Keratinocyte (primary cell): Measurements from ENCODE around the gene ANKFN1. TPM values are rescaled to one million over a fixed set of nuclear protein-coding genes. Genes with fewer than 3 reads are reported as not detected.

Experiments used
- DNase-seq: peaks from one replicate; pipeline ENCODE4 v3.0.0-alpha.2; 2011; ENCODE audit warnings: low read depth, missing footprints, low spot score
- FAIRE-seq: peaks from 2 replicates; lab custom pipeline; 2011; peaks lifted over from hg19 to GRCh38; lab: Jason Lieb, UNC
- H2AFZ ChIP-seq: 2 replicates; pipeline ENCODE4 v1.6.0; 2012; ENCODE audit warnings: low read length, control low read depth, inconsistent platforms; ENCODE audit not compliant: control insufficient read depth
- H3K27ac ChIP-seq: 2 replicates; pipeline ENCODE4 v1.5.1; 2011; ENCODE audit warnings: low read length; ENCODE audit not compliant: control insufficient read depth, insufficient read depth
- H3K27me3 ChIP-seq: 3 replicates; pipeline ENCODE4 v1.6.0; 2011; ENCODE audit warnings: low read length; ENCODE audit not compliant: control insufficient read depth, insufficient read depth; ENCODE audit errors: extremely low read depth
- H3K36me3 ChIP-seq, 2 experiments: 2 replicates in 1 of 2; 3 replicates in 1 of 2; pipeline ENCODE4 v1.5.1; 2011; ENCODE audit warnings: low read length in 2 of 2, mild to moderate bottlenecking in 1 of 2; ENCODE audit not compliant: control insufficient read depth in 2 of 2, insufficient read depth in 2 of 2; ENCODE audit errors: extremely low read depth in 1 of 2
- H3K4me1 ChIP-seq: 3 replicates; pipeline ENCODE4 v1.5.1; 2011; ENCODE audit warnings: low read length; ENCODE audit not compliant: control insufficient read depth, insufficient read depth; ENCODE audit errors: extremely low read depth
- H3K4me2 ChIP-seq: 3 replicates; pipeline ENCODE4 v1.6.0; 2011; ENCODE audit warnings: low read depth, low read length; ENCODE audit not compliant: control insufficient read depth, insufficient read depth; ENCODE audit errors: extremely low read depth
- H3K4me3 ChIP-seq, 3 experiments: fragments of 200-600 bp in 1 of 3; sonication (generic) in 1 of 3; 2 replicates in 2 of 3; 3 replicates in 1 of 3; pipeline ENCODE4 v1.5.1; 2011 to 2016; ENCODE audit warnings: low read length in 3 of 3, mild to moderate bottlenecking in 3 of 3, control low read depth in 2 of 3, inconsistent platforms in 1 of 3, low read depth in 1 of 3, mixed read lengths in 1 of 3, mixed run types in 1 of 3, moderate library complexity in 1 of 3; ENCODE audit not compliant: control insufficient read depth in 2 of 3, insufficient read depth in 2 of 3; ENCODE audit errors: extremely low read depth in 1 of 3
- H3K79me2 ChIP-seq: 2 replicates; pipeline ENCODE4 v1.6.0; 2012; ENCODE audit warnings: low read length; ENCODE audit not compliant: control insufficient read depth, insufficient read depth
- H3K9ac ChIP-seq: 3 replicates; pipeline ENCODE4 v1.6.0; 2011; ENCODE audit warnings: low read length; ENCODE audit not compliant: control insufficient read depth, insufficient read depth; ENCODE audit errors: extremely low read depth
- H3K9me1 ChIP-seq: 3 replicates; pipeline ENCODE4 v1.6.0; 2011; ENCODE audit warnings: low read length; ENCODE audit not compliant: control insufficient read depth, insufficient read depth; ENCODE audit errors: extremely low read depth
- H3K9me3 ChIP-seq: 2 replicates; pipeline ENCODE4 v1.5.1; 2012; ENCODE audit warnings: low read depth, low read length; ENCODE audit not compliant: control insufficient read depth
- H4K20me1 ChIP-seq: 3 replicates; pipeline ENCODE4 v1.6.0; 2011; ENCODE audit warnings: low read length; ENCODE audit not compliant: control insufficient read depth, insufficient read depth; ENCODE audit errors: extremely low read depth
- EZH2 ChIP-seq: IDR thresholded peaks from one replicate; pipeline ENCODE4 v1.6.1; 2012; ENCODE audit warnings: inconsistent platforms, mild to moderate bottlenecking, low read length, moderate library complexity
- dilution Hi-C: fragments of 300-500 bp; cut with MboI; formaldehyde crosslinking; loops from one replicate; pipeline ENCODE4 v1.7.0; 2020; ENCODE audit warnings: low sequenced_read_pairs; ENCODE audit not compliant: extremely low pct_ligation_motif_present
- polyA plus RNA-seq, 5 experiments: library from polyadenylated mRNA; depleted of rRNA in 3 of 5; stranded (reverse) in 3 of 5; stranded (forward) in 1 of 5; unstranded in 1 of 5; fragments of >200 nt; gene quantifications; 1 replicate in 1 of 5; 2 replicates in 3 of 5; 3 replicates in 1 of 5; pipeline versions ENCODE4 v1.2.1 to v1.2.3, GENCODE V29; 2011 to 2012; ENCODE audit warnings: missing spikeins in 2 of 5, low read depth in 1 of 5, low replicate concordance in 1 of 5
- TF ChIP-seq, protein P1 (sequence below), 3 experiments: IDR thresholded peaks in 1 of 3; conservative IDR thresholded peaks in 1 of 3; optimal IDR thresholded peaks in 1 of 3; 2 replicates in 2 of 3; 3 replicates in 1 of 3; pipeline versions ENCODE3 to v1.5.1; 2011; ENCODE audit warnings: low read length in 3 of 3, mild to moderate bottlenecking in 3 of 3, moderate library complexity in 2 of 3, control low read depth in 1 of 3, inconsistent platforms in 1 of 3; ENCODE audit not compliant: insufficient read depth in 2 of 3; ENCODE audit errors: extremely low read depth in 1 of 3

The ANKFN1 gene
- polyA plus RNA-seq, 1 donor (not counting 4 experiments of a cell fraction or from before 2014, with no cell fraction given), result 0.12 TPM

DNA sequence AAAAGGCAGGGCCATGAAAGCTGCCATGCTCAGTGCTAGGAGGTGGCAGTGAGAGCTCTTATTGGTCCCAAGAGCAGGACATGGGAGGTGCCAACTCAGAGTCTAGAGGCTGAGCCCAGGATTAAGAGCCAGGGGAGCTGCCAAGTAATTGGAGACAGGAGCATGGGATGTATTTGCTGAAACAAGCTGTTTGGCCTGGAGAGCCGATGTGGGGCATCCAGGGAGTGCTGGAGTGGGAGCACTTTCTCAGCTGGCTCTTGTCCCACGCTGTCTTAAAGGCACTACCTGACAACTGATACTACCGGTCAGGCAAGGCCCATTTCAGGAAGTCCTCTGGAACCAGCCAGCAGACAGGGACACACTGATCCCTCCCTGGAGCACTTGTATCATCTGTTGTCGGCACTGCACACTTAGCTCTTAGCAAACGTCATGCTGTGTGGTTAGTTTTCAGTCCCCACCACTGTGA, 19.3 kb downstream of the ANKFN1 start:
- Histone ChIP-seq H3K79me2 (no peaks in the 10 kb centered on the region), H3K27me3 (no peaks in the 10 kb centered on the region), H3K4me3 (no peak overlapping the region), H2AFZ (no peak overlapping the region), H3K36me3 (no peaks in the 10 kb centered on the region), H3K27ac (no peak overlapping the region), H3K9ac (no peak overlapping the region), H3K4me1 (no peaks in the 10 kb centered on the region), H3K9me3 (no peaks in the 10 kb centered on the region), H3K9me1 (no peaks in the 10 kb centered on the region), H4K20me1 (no peaks in the 10 kb centered on the region), H3K4me2 (no peak overlapping the region)
- no peak for DNase-seq
- TF ChIP-seq, protein P1, sequence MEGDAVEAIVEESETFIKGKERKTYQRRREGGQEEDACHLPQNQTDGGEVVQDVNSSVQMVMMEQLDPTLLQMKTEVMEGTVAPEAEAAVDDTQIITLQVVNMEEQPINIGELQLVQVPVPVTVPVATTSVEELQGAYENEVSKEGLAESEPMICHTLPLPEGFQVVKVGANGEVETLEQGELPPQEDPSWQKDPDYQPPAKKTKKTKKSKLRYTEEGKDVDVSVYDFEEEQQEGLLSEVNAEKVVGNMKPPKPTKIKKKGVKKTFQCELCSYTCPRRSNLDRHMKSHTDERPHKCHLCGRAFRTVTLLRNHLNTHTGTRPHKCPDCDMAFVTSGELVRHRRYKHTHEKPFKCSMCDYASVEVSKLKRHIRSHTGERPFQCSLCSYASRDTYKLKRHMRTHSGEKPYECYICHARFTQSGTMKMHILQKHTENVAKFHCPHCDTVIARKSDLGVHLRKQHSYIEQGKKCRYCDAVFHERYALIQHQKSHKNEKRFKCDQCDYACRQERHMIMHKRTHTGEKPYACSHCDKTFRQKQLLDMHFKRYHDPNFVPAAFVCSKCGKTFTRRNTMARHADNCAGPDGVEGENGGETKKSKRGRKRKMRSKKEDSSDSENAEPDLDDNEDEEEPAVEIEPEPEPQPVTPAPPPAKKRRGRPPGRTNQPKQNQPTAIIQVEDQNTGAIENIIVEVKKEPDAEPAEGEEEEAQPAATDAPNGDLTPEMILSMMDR (optimal IDR thresholded peaks at IDR 0.05 in 1 of 3, IDR thresholded peaks at IDR 0.05 in 1 of 3, conservative IDR thresholded peaks at IDR 0.05 in 1 of 3; ENCODE audit: extremely low read depth in 1 of 3, insufficient read depth in 2 of 3, low read length in 3 of 3), result no peak
- no peak for TF ChIP-seq EZH2
- dilution Hi-C loops, result no loop called here
- no peak for FAIRE-seq

DNA sequence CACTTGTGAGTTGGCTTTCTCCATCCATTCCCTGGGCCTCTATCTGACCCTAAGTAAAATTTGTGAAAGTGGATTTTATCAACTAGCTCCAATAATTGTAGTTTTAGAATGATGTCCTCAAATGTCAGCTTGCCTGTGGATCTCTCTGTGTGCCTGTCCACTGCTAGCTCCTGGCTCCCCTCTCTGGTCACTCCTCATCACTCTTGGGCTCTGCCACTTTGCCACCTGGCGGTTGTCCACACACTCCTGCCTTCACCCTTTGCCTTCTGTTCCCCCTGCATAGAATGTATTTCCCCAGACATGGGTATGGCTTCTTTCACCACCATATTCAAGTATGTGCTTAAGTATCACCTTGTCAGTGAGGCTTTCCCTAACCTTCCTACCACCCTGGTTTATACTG, 19.8 kb downstream of the ANKFN1 start:
- H3K9me1 ChIP-seq, result no peaks in the 10 kb centered on the region
- H3K4me1 ChIP-seq, result no peaks in the 10 kb centered on the region
- no peak overlapping the region for H3K4me3 ChIP-seq
- no peaks in the 10 kb centered on the region for H3K9me3 ChIP-seq
- TF ChIP-seq, protein P1 (optimal IDR thresholded peaks at IDR 0.05 in 1 of 3, IDR thresholded peaks at IDR 0.05 in 1 of 3, conservative IDR thresholded peaks at IDR 0.05 in 1 of 3; ENCODE audit: extremely low read depth in 1 of 3, insufficient read depth in 2 of 3, low read length in 3 of 3), result no peak
- H2AFZ ChIP-seq, result no peak overlapping the region
- no peak overlapping the region for H3K9ac ChIP-seq
- dilution Hi-C loops, result no loop called here
- no peak overlapping the region for H3K4me2 ChIP-seq
- no peak overlapping the region for H3K27ac ChIP-seq
- H3K36me3 ChIP-seq, result no peaks in the 10 kb centered on the region
- no peaks in the 10 kb centered on the region for H3K79me2 ChIP-seq
- FAIRE-seq (no peak), DNase-seq (no peak)
- no peaks in the 10 kb centered on the region for H3K27me3 ChIP-seq
- H4K20me1 ChIP-seq, result no peaks in the 10 kb centered on the region
